ENCODE results near the gene FCAMR. TPM values are rescaled to one million over a fixed set of nuclear protein-coding genes. Genes with fewer than 3 reads are reported as not detected.

Gene FCAMR
- total RNA-seq, 1 donor from 2014 or later: not detected

- no peak for TF ChIP-seq CTCF (IDR thresholded peaks at IDR 0.05)
- Mint-ChIP-seq H3K9me3 (ENCODE audit: low read depth) (no peaks in the 10 kb centered on the region), H3K27me3 (ENCODE audit: low read depth) (peaks cover 50% of the 10 kb centered on the region), H3K36me3 (ENCODE audit: low read depth) (peaks cover 2% of the 10 kb centered on the region), H3K27ac (ENCODE audit: unreplicated experiment) (no peak overlapping the region), H3K4me3 (ENCODE audit: unreplicated experiment) (no peak overlapping the region), H3K4me1 (ENCODE audit: low read depth) (peaks cover 3% of the 10 kb centered on the region)
- no peak for DNase-seq (ENCODE audit: low spot score)
Observed at GRCh38 chr1:206992790-206993189, 22.5 kb upstream of the FCAMR start.

- Mint-ChIP-seq H3K4me3 (ENCODE audit: unreplicated experiment) (no peak overlapping the region), H3K36me3 (ENCODE audit: low read depth) (peaks cover 2% of the 10 kb centered on the region), H3K4me1 (ENCODE audit: low read depth) (peaks cover 1% of the 10 kb centered on the region), H3K9me3 (ENCODE audit: low read depth) (no peaks in the 10 kb centered on the region), H3K27me3 (ENCODE audit: low read depth) (peaks cover 62% of the 10 kb centered on the region), H3K27ac (ENCODE audit: unreplicated experiment) (no peak overlapping the region)
- TF ChIP-seq CTCF (IDR thresholded peaks at IDR 0.05): no peak
- DNase-seq (ENCODE audit: low spot score): no peak
Observed at GRCh38 chr1:206987873-206988272, 17.6 kb upstream of the FCAMR start.

GRCh38 chr1:206986885-206987284 is 16.6 kb upstream of the FCAMR start:
- H3K27ac Mint-ChIP-seq (ENCODE audit: unreplicated experiment): no peak overlapping the region
- H3K27me3 Mint-ChIP-seq (ENCODE audit: low read depth): peaks cover 58% of the 10 kb centered on the region
- no peaks in the 10 kb centered on the region for H3K9me3 Mint-ChIP-seq (ENCODE audit: low read depth)
- peaks cover 2% of the 10 kb centered on the region for H3K36me3 Mint-ChIP-seq (ENCODE audit: low read depth)
- no peaks in the 10 kb centered on the region for H3K4me1 Mint-ChIP-seq (ENCODE audit: low read depth)
- H3K4me3 Mint-ChIP-seq (ENCODE audit: unreplicated experiment): no peak overlapping the region
- DNase-seq (ENCODE audit: low spot score): no peak
- no peak for TF ChIP-seq CTCF (IDR thresholded peaks at IDR 0.05)

GRCh38 chr1:206986402-206986801 is 16.1 kb upstream of the FCAMR start:
- H3K4me3 Mint-ChIP-seq (ENCODE audit: unreplicated experiment): no peak overlapping the region
- peaks cover 2% of the 10 kb centered on the region for H3K36me3 Mint-ChIP-seq (ENCODE audit: low read depth)
- H3K27me3 Mint-ChIP-seq (ENCODE audit: low read depth): peaks cover 57% of the 10 kb centered on the region
- no peak for DNase-seq (ENCODE audit: low spot score)
- no peak overlapping the region for H3K27ac Mint-ChIP-seq (ENCODE audit: unreplicated experiment)
- H3K4me1 Mint-ChIP-seq (ENCODE audit: low read depth): no peaks in the 10 kb centered on the region
- H3K9me3 Mint-ChIP-seq (ENCODE audit: low read depth): no peaks in the 10 kb centered on the region
- TF ChIP-seq CTCF (IDR thresholded peaks at IDR 0.05): no peak

- H3K9me3 Mint-ChIP-seq (ENCODE audit: low read depth): no peaks in the 10 kb centered on the region
- no peak overlapping the region for H3K4me3 Mint-ChIP-seq (ENCODE audit: unreplicated experiment)
- H3K27me3 Mint-ChIP-seq (ENCODE audit: low read depth): peaks cover 56% of the 10 kb centered on the region
- DNase-seq (ENCODE audit: low spot score): no peak
- no peak overlapping the region for H3K27ac Mint-ChIP-seq (ENCODE audit: unreplicated experiment)
- H3K36me3 Mint-ChIP-seq (ENCODE audit: low read depth): peaks cover 2% of the 10 kb centered on the region
- no peaks in the 10 kb centered on the region for H3K4me1 Mint-ChIP-seq (ENCODE audit: low read depth)
- TF ChIP-seq CTCF (IDR thresholded peaks at IDR 0.05): no peak
Observed at GRCh38 chr1:206985162-206985749, 15.0 kb upstream of the FCAMR start.
